GM18498 (cell line): ENCODE data around the gene ASPG.

Experiments used
- ATAC-seq: cut with Tn5 transposase; IDR thresholded peaks from one replicate; pipeline ENCODE4 v1.9.1; 2021; ENCODE audit warnings: mild to moderate bottlenecking, moderate library complexity; ENCODE audit not compliant: unreplicated experiment

ASPG gene

GRCh38 chr14:104085032-104085888 is at the start of gene ASPG:
TSS of gene ASPG (plus strand) at chr14:104085700. CDS start at chr14:104085771, 71 bp downstream.
- ATAC-seq: no peak

GRCh38 chr14:104036212-104036611 is 49.3 kb upstream of the ASPG start:
- no peak for ATAC-seq

- no peak for ATAC-seq
Observed at GRCh38 chr14:104037074-104037473, 48.4 kb upstream of the ASPG start.

- ATAC-seq: no peak
Observed at GRCh38 chr14:104037903-104038302, 47.6 kb upstream of the ASPG start.

GRCh38 chr14:104039214-104039613 is 46.3 kb upstream of the ASPG start:
- no peak for ATAC-seq

- no peak for ATAC-seq
Observed at GRCh38 chr14:104040539-104040938, 45.0 kb upstream of the ASPG start.

GRCh38 chr14:104041430-104042104 is 43.9 kb upstream of the ASPG start:
- no peak for ATAC-seq

GRCh38 chr14:104044016-104044415 is 41.5 kb upstream of the ASPG start:
- ATAC-seq: no peak

- ATAC-seq: no peak
Observed at GRCh38 chr14:104047761-104048160, 37.7 kb upstream of the ASPG start.

GRCh38 chr14:104048758-104049507 is 36.6 kb upstream of the ASPG start:
- ATAC-seq: no peak

GRCh38 chr14:104049576-104050240 is 35.8 kb upstream of the ASPG start:
- no peak for ATAC-seq

- no peak for ATAC-seq
Observed at GRCh38 chr14:104051092-104051813, 34.2 kb upstream of the ASPG start.

GRCh38 chr14:104054222-104054905 is 31.1 kb upstream of the ASPG start:
- no peak for ATAC-seq

- ATAC-seq: no peak
Observed at GRCh38 chr14:104062281-104062680, 23.2 kb upstream of the ASPG start.

GRCh38 chr14:104064003-104064402 is 21.5 kb upstream of the ASPG start:
- ATAC-seq: no peak

GRCh38 chr14:104066279-104066678 is 19.2 kb upstream of the ASPG start:
- ATAC-seq: no peak

- no peak for ATAC-seq
Observed at GRCh38 chr14:104066719-104067295, 18.7 kb upstream of the ASPG start.

GRCh38 chr14:104069541-104069940 is 16.0 kb upstream of the ASPG start:
- no peak for ATAC-seq

- no peak for ATAC-seq
Observed at GRCh38 chr14:104072586-104072985, 12.9 kb upstream of the ASPG start.
